T1000 (cell line): ENCODE results near the gene MAGI2.

Source experiments
- DNase-seq: peaks from one replicate; lab custom pipeline; 2025; ENCODE audit warnings: mixed read lengths; lab: John Stamatoyannopoulos, UW

MAGI2 gene

GRCh38 chr7:78225534-78225933, 1227.9 kb downstream of the MAGI2 start:
- DNase-seq = no peak

GRCh38 chr7:78224923-78225322, 1228.5 kb downstream of the MAGI2 start:
- no peak for DNase-seq

- DNase-seq = no peak
These were observed 1229.9 kb downstream of the MAGI2 start for GRCh38 chr7:78223598-78223997.

- no peak for DNase-seq
These were observed 1231.3 kb downstream of the MAGI2 start for GRCh38 chr7:78222001-78222751.

GRCh38 chr7:78220754-78221153, 1232.7 kb downstream of the MAGI2 start:
- no peak for DNase-seq

- DNase-seq = no peak
These were observed 1234.6 kb downstream of the MAGI2 start for GRCh38 chr7:78218876-78219275.

- peak; percentile 1 for DNase-seq
These were observed 1235.4 kb downstream of the MAGI2 start for GRCh38 chr7:78218051-78218450.

GRCh38 chr7:78215199-78215598, 1238.3 kb downstream of the MAGI2 start:
- DNase-seq = no peak

- no peak for DNase-seq
These were observed 1240.1 kb downstream of the MAGI2 start for GRCh38 chr7:78213402-78213801.

GRCh38 chr7:78212476-78213060, 1240.9 kb downstream of the MAGI2 start:
- no peak for DNase-seq

- no peak for DNase-seq
These were observed 1246.2 kb downstream of the MAGI2 start for GRCh38 chr7:78207269-78207668.

- no peak for DNase-seq
These were observed 1246.7 kb downstream of the MAGI2 start for GRCh38 chr7:78206769-78207168.

- no peak for DNase-seq
These were observed 1250.3 kb downstream of the MAGI2 start for GRCh38 chr7:78203042-78203720.

- DNase-seq = no peak
These were observed 1254.7 kb downstream of the MAGI2 start for GRCh38 chr7:78198756-78199155.

GRCh38 chr7:78197447-78197846, 1256.0 kb downstream of the MAGI2 start:
- no peak for DNase-seq

- DNase-seq = no peak
These were observed 1258.2 kb downstream of the MAGI2 start for GRCh38 chr7:78195281-78195680.

GRCh38 chr7:78194611-78195010, 1258.9 kb downstream of the MAGI2 start:
- no peak for DNase-seq

- no peak for DNase-seq
These were observed 1261.9 kb downstream of the MAGI2 start for GRCh38 chr7:78191475-78192079.

GRCh38 chr7:78189762-78190161, 1263.7 kb downstream of the MAGI2 start:
- no peak for DNase-seq

GRCh38 chr7:78185149-78185745, 1268.2 kb downstream of the MAGI2 start:
- DNase-seq = no peak

GRCh38 chr7:78184299-78184698, 1269.2 kb downstream of the MAGI2 start:
- no peak for DNase-seq

- DNase-seq = no peak
These were observed 1273.5 kb downstream of the MAGI2 start for GRCh38 chr7:78179827-78180477.
